K562 (cell line): ENCODE data around the gene SAMD4A. TPM values are rescaled to one million over a fixed set of nuclear protein-coding genes. Genes with fewer than 3 reads are reported as not detected.

Experiments used
- FOXK2 ChIP-seq, 2 experiments: fragments of 450-650 bp; IDR thresholded peaks in 1 of 2; conservative IDR thresholded peaks in 1 of 2; 2 replicates each; pipeline ENCODE4 v1.6.1; 2016; ENCODE audit warnings: low read depth in 2 of 2, mild to moderate bottlenecking in 1 of 2
- KLF13 ChIP-seq: fragments of 450-650 bp; IDR thresholded peaks from 2 replicates; pipeline ENCODE4 v1.6.1; 2016; ENCODE audit warnings: missing genetic modification characterization, low read depth, mild to moderate bottlenecking, missing compliant biosample characterization, moderate library complexity, borderline replicate concordance
- L3MBTL2 ChIP-seq: fragments of 450-650 bp; IDR thresholded peaks from 2 replicates; pipeline ENCODE4 v1.6.1; 2016; ENCODE audit warnings: mild to moderate bottlenecking, moderate library complexity
- SAP30 ChIP-seq: fragments of 200-600 bp; sonication (generic); IDR thresholded peaks from 2 replicates; pipeline ENCODE4 v1.6.1; 2012; ENCODE audit warnings: borderline replicate concordance, low read depth, mild to moderate bottlenecking, moderate library complexity, low read length, control low read depth, inconsistent platforms; ENCODE audit not compliant: insufficient read depth, poor library complexity, severe bottlenecking
- ZFP36 ChIP-seq: fragments of 150-350 bp; IDR thresholded peaks from 2 replicates; pipeline ENCODE4 v1.6.1; 2018; ENCODE audit warnings: low read length, low read depth; ENCODE audit not compliant: partially characterized antibody
- ZNF197 ChIP-seq: fragments of 200-800 bp; sonication (Bioruptor generic); IDR thresholded peaks from 2 replicates; pipeline ENCODE4 v1.6.1; 2016; ENCODE audit warnings: low read depth, missing genetic modification characterization, missing compliant biosample characterization
- ZNF239 ChIP-seq: fragments of 250-450 bp; sonication (Bioruptor Pico); IDR thresholded peaks from 2 replicates; pipeline ENCODE4 v1.4.0; 2020; ENCODE audit warnings: mild to moderate bottlenecking
- ZNF766 ChIP-seq: fragments of 200-800 bp; sonication (Bioruptor generic); conservative IDR thresholded peaks from 2 replicates; pipeline ENCODE4 v1.6.1; 2016; ENCODE audit warnings: missing genetic modification characterization, missing compliant biosample characterization
- polyA plus RNA-seq, 8 experiments: library from polyadenylated mRNA; depleted of rRNA in 4 of 8; stranded (reverse) in 5 of 8; unstranded in 3 of 8; fragments of >200 nt; fragmentation: Nextera tagmentation in 2 of 8; fragmentation: Illumina TruSeq in 1 of 8; extraction: Ambion mirVana in 2 of 8; extraction: Trizol in 1 of 8; gene quantifications; 2 replicates each; pipeline versions ENCODE4 v1.2.1 to v1.2.3, GENCODE V29; 2011 to 2014; ENCODE audit warnings: inconsistent platforms in 1 of 8, missing spikeins in 1 of 8
- total RNA-seq, 7 experiments: library from RNA; depleted of rRNA in 6 of 7; stranded (reverse); fragments of >200 nt in 6 of 7; fragmentation: Illumina TruSeq in 2 of 7; extraction: Trizol in 2 of 7; gene quantifications; 2 replicates each; pipeline versions ENCODE4 v1.2.1 to v1.2.3, GENCODE V29; 2011 to 2021; ENCODE audit warnings: low replicate concordance in 1 of 7
- TF ChIP-seq, protein P1 (sequence below): sonication (generic); formaldehyde crosslinking; IDR thresholded peaks from 2 replicates; pipeline ENCODE4 v1.8.1; 2022; ENCODE audit warnings: missing genetic modification reagents
- TF ChIP-seq, protein P2 (sequence below), 2 experiments: fragments of 450-650 bp; IDR thresholded peaks; 2 replicates each; pipeline ENCODE4 v1.6.1; 2016; ENCODE audit warnings: mild to moderate bottlenecking in 2 of 2, borderline replicate concordance in 1 of 2, low read depth in 1 of 2, moderate library complexity in 1 of 2
- TF ChIP-seq, protein P3 (sequence below): sonication (generic); formaldehyde crosslinking; IDR thresholded peaks from 2 replicates; pipeline ENCODE4 v1.8.0; 2023; ENCODE audit warnings: mild to moderate bottlenecking, missing genetic modification reagents

Gene SAMD4A
- total and polyA plus RNA-seq, 9 of the 15 experiments (the other 6 are each of a cell fraction or from before 2014, with no cell fraction given) = 0.66 to 6.8 (median 3.3) TPM

DNA sequence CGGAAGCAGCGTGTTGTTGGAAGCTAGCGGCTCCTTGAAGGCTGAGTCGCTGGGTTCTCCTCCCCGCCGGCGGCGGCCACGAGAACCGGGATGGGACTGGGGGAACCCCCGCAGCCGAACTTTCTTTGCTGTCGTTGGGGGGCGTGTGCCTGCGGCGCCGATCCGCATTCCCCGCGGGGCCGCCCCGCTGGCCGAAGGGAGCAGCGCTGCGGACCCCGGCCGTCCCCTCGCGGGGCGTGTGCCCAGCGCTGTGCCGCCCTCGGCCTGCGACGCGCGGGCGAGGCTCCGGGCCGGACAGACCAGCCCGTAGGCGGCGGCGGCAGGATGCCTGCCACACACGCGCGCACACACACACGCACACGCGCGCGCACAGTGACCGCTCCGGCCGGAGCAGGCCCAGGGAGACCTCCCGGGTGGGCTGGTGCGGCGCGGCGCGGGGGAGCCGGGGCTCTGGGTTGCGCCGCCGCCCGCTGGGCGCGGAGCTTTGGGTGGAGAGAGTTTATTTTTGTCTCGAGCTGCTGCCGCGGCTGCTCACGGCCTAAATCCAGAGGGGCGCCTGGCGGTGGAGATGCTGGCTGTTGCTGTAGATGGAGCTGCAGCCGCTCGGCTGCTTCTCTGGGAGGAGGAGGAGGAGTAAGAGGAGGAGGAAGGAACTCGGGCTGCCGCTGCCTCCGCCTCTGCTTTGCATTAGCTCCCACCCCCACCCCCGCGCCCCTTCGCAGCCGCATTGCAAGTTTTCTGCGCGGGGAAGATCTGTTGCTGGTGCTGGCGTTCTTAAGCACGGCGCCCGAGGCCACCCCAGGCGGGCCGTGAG lies at the start of gene SAMD4A (continued):
- TF ChIP-seq, protein P1, sequence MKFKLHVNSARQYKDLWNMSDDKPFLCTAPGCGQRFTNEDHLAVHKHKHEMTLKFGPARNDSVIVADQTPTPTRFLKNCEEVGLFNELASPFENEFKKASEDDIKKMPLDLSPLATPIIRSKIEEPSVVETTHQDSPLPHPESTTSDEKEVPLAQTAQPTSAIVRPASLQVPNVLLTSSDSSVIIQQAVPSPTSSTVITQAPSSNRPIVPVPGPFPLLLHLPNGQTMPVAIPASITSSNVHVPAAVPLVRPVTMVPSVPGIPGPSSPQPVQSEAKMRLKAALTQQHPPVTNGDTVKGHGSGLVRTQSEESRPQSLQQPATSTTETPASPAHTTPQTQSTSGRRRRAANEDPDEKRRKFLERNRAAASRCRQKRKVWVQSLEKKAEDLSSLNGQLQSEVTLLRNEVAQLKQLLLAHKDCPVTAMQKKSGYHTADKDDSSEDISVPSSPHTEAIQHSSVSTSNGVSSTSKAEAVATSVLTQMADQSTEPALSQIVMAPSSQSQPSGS (CRISPR knock-in tag) = 0 out of 2 replicates have a peak, but pooled peaks have one; percentile 19
- no peak for TF ChIP-seq KLF13 (tag)
- TF ChIP-seq ZNF766 (CRISPR knock-in tag) = peak; percentile 51
- TF ChIP-seq ZNF239 (CRISPR knock-in tag) = no peak
- TF ChIP-seq, protein P2, sequence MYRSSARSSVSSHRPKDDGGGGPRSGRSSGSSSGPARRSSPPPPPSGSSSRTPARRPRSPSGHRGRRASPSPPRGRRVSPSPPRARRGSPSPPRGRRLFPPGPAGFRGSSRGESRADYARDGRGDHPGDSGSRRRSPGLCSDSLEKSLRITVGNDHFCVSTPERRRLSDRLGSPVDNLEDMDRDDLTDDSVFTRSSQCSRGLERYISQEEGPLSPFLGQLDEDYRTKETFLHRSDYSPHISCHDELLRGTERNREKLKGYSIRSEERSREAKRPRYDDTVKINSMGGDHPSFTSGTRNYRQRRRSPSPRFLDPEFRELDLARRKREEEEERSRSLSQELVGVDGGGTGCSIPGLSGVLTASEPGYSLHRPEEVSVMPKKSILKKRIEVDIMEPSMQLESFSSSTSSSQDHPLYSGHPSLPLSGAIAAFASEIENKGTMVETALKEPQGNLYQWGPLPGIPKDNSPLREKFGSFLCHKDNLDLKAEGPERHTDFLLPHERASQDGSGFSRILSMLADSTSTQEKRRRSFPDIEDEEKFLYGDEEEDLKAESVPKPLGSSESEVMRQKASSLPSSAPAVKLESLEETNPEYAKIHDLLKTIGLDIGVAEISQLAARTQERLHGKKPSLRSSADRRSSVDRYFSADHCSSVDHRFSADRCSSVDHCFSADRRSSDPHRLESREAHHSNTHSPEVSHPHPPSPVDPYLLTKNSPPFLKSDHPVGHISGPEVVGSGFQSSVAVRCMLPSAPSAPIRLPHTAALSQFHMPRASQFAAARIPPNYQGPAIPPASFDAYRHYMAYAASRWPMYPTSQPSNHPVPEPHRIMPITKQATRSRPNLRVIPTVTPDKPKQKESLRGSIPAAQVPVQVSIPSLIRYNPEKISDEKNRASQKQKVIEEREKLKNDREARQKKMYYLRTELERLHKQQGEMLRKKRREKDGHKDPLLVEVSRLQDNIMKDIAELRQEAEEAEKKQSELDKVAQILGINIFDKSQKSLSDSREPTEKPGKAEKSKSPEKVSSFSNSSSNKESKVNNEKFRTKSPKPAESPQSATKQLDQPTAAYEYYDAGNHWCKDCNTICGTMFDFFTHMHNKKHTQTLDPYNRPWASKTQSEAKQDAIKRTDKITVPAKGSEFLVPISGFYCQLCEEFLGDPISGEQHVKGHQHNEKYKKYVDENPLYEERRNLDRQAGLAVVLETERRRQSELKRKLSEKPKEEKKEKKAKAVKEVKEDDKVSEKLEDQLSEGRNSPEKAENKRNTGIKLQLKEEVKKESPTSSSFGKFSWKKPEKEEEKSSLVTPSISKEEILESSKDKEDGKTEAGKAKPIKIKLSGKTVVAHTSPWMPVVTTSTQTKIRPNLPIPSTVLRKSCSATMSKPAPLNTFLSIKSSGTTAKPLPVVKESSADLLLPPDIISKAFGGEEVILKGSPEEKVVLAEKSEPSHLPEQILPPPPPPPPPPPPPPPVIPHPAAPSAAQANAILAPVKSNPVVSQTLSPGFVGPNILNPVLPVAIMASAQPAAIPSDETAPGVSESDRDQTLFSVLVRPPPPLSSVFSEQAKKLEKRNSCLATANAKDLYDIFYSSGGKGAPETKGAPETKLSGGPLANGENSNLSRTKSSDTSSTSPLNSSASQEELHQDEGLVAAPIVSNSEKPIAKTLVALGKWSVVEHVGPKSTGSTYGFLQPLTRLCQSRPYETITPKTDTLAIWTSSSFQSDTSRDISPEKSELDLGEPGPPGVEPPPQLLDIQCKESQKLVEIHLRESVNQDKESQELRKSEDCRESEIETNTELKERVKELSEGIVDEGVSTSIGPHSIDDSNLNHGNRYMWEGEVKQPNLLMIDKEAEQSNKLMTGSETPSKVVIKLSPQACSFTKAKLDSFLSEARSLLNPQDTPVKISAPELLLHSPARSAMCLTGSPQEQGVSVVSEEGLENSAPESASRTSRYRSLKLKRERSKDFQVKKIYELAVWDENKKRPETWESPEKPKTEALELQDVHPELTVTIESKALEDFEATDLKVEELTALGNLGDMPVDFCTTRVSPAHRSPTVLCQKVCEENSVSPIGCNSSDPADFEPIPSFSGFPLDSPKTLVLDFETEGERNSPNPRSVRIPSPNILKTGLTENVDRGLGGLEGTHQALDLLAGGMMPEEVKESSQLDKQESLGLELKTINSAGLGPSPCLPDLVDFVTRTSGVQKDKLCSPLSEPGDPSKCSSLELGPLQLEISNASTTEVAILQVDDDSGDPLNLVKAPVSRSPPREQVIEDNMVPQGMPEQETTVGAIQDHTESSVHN (IDR thresholded peaks at IDR 0.05; ENCODE audit: borderline replicate concordance in 1 of 2, low read depth in 1 of 2) = no peak
- TF ChIP-seq, protein P3, sequence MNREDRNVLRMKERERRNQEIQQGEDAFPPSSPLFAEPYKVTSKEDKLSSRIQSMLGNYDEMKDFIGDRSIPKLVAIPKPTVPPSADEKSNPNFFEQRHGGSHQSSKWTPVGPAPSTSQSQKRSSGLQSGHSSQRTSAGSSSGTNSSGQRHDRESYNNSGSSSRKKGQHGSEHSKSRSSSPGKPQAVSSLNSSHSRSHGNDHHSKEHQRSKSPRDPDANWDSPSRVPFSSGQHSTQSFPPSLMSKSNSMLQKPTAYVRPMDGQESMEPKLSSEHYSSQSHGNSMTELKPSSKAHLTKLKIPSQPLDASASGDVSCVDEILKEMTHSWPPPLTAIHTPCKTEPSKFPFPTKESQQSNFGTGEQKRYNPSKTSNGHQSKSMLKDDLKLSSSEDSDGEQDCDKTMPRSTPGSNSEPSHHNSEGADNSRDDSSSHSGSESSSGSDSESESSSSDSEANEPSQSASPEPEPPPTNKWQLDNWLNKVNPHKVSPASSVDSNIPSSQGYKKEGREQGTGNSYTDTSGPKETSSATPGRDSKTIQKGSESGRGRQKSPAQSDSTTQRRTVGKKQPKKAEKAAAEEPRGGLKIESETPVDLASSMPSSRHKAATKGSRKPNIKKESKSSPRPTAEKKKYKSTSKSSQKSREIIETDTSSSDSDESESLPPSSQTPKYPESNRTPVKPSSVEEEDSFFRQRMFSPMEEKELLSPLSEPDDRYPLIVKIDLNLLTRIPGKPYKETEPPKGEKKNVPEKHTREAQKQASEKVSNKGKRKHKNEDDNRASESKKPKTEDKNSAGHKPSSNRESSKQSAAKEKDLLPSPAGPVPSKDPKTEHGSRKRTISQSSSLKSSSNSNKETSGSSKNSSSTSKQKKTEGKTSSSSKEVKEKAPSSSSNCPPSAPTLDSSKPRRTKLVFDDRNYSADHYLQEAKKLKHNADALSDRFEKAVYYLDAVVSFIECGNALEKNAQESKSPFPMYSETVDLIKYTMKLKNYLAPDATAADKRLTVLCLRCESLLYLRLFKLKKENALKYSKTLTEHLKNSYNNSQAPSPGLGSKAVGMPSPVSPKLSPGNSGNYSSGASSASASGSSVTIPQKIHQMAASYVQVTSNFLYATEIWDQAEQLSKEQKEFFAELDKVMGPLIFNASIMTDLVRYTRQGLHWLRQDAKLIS (CRISPR knock-in tag) = 0 out of 2 replicates have a peak, but pooled peaks have one; percentile 14
- TF ChIP-seq SAP30 = peak; percentile 40
- TF ChIP-seq ZFP36 = peak; percentile 73
- no peak for TF ChIP-seq FOXK2 (conservative IDR thresholded peaks at IDR 0.05 in 1 of 2, IDR thresholded peaks at IDR 0.05 in 1 of 2; ENCODE audit: low read depth in 2 of 2)
- 0 out of 2 replicates have a peak, but pooled peaks have one; percentile 21 for TF ChIP-seq L3MBTL2
- TF ChIP-seq ZNF197 = no peak
